NK-92 treated with Interleukin-12 subunit alpha and Interleukin-12 subunit beta, amount 100 ng/mL, for 24 hours (cell line): Measurements from ENCODE around the gene MTHFS.
"Not testable (repeated sequence)": the region's sequence is repeated elsewhere in the genome, so short reads cannot be mapped to it uniquely, and the experiment has no call there.

ENCODE experiments used
- DNase-seq: peaks from one replicate; lab custom pipeline; 2025; lab: John Stamatoyannopoulos, UW

The MTHFS gene

DNA sequence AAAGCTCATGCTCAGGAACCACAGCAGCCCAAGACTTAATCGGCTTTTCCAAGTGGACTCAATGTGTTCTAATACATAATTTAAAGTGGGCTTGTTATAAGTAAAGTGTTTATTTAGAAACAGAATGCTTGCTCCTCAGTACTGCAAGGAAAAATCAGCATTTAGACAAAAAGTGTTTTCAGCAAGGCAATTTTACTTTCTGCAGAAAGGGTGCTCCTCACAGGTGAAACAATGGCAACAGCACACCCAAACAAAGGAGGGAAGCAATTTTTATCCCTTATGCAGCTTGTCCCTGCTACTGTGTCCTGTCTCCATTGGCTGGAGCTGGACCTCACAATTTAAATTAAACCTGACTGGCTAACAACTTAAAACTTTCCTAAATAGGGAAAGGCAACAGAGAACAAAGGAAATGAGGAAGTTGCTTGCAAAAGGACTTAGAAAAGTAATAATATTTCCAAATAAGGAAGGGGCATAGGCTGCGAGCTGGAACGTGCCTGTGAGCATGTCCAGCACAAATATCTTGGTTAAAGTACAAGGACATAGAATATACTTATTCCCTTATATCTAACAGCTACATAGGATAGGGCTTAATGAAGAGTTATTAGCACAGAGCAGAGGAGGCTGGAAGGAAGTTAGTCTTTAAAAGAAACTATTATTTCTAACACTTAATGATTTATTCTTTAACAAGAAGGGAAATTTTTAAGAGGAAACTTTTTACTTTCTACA is 19.1 kb upstream of the MTHFS start:
- DNase-seq, result not testable (repeated sequence)

DNA sequence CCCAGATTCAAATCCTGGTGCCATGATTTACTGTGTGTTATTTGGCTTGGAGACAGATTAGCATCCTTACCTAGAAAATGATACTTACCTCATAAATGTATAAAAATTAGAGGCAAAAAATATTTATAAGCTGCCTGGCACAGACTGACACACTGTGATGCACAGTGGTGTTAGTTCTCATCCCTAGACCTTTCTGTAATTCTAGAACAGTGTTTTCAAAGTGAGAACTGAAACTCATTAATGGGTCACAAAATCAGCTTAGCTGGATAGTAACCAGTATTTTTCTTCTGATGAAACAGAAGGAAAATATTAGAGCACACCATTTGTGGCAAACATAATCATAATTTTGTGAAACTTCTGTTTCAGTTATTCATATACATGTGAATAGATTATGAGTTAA is 17.9 kb upstream of the MTHFS start:
- no peak for DNase-seq

DNA sequence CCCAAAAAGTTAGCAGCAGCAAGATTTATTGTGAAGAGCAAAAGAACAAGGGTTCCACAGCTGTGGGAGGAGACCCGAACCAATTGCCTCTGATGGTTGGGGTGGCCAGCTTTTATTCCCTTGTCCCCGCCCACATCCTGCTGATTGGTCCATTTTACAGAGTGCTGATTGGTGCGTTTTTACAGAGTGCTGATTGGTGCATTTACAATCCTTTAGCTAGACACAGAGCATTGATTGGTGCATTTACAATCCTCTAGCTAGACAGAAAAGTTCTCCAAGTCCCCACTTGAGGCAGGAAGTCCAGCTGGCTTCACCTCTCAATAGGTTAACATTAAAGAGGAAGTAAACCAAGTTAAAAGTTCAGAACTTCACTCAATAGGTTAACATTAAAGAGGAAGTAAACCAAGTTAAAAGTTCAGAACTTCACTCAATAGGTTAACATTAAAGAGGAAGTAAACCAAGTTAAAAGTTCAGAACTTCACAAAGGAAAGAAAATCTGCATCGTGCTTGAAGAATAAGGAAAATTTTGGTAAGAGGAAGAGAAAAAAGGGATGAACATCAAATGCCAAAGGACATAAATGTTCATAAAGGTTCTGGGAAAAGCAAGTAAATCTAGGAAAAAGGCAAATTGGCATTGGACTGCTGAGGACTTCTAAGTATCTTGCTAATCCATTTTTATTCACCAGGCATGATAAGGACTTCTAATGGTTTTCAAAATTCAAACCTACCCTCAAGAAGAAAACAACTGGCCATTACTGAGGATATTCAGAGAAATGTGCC is 12.9 kb upstream of the MTHFS start:
- not testable (repeated sequence) for DNase-seq

DNA sequence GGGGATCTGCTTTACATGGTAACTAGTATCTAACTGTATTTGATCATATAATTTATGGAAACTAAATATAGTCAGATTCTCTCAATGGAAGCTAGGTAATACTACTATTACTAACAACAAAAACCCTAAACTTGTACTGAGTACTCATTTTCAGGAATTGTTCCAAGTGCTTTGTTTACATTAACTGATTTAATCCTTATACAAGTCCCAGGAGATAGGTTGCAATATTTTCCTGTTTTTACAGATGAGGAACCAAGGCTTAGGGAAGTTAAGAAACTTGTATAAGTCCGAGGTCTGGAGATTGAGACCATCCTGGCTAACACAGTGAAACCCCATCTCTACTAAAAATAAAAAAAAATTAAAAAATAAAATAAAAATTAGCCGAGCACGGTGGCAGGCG is 7.5 kb upstream of the MTHFS start:
- DNase-seq, result no peak

DNA sequence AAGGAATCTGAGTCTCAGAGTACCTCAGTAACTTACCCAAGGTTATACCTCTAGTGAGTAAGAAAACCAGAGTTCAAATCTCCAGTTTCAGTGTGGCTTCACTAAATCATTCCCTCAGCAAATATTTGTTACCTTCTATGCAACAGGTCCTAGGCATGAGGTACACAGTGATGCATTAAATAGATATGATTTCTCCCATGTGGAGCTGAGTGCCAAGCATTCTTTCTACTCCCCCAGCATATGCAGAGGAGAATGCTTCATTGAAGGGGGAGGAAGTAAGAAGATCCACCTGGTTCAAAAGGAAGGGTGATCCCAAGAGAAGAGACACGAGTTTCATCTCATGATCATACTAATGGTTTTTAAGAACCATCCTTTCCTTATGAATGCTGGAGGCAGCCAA is 6.8 kb upstream of the MTHFS start:
- DNase-seq, result no peak

DNA sequence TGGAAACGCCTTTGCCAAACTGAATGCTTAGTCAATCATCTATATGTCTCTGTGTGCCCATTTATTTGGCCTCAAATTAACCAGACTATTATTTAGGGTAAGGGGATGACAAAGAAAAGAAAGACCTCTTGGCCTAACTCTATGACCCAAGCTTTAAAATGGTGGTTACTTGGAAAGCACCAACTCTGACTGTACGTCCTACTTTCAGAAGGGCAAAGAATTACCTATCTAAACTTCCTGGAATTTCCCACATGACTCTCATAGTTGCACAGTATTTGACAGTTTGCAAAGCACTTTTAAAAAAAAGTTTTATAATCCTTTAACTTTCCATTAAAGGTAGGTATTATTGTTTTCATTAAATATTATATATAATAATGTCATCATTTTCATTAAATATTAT is 6.3 kb upstream of the MTHFS start:
- no peak for DNase-seq

DNA sequence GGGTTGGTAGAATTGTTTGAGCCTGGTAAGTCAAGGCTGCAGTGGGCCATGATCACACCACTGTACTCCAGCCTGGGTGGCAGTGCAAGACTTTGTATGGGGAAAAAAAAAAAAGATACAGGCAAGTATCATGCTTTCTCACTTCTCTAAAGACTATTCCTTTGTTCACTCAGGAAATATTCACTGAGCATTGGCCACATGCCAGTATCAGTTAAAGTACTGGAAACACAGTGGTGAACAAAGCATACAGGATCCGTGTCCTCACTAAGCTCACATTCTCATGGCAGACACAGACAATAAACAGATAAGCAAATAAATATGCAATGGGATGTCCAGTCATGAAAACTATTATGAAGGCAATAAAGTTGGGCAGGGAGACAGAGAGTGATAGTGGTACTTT is 5.1 kb upstream of the MTHFS start:
- no peak for DNase-seq

DNA sequence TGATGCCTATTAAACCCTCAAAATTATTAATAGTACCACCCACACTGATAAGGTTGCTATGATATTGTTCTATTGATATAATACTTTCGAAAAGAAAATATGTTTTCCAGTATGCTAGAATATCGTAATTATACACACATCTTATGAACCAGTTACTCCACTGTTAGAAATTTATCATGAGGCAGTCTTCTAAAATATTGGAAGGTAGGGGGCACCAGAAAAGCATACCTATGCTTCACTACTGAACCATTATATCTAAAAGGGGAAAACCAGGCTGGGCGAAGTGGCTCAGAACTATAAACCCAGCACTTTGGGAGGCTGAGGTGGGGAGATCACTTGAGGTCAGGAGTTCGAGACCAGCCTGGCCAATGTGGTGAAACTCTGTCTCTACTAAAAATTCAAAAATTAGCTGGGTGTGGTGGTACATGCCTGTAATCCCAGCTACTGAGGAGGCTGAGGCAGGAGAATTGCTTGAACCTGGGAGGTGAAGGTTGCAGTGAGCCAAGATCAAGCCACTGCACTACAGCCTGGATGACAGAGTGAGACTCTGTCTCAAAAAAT is 4.1 kb upstream of the MTHFS start:
- not testable (repeated sequence) for DNase-seq

DNA sequence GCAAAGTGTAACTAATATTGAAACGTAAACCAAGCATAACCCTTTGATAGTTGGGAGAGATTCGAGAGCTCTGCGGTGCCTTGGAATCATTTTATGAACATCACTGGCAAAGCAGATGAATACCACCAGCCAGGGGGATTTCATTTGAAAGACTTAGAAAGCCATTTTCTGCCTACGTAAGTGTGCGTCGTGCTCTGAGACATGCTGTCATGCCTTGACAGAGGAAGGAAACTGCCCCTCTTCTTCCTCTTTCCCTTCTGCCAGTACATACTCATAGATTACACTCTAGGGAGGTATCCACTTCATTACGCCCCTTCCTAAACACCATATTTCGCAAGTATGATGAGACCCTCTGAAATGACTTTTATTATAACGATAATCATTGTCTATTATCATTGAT is 3.3 kb upstream of the MTHFS start:
- no peak for DNase-seq

DNA sequence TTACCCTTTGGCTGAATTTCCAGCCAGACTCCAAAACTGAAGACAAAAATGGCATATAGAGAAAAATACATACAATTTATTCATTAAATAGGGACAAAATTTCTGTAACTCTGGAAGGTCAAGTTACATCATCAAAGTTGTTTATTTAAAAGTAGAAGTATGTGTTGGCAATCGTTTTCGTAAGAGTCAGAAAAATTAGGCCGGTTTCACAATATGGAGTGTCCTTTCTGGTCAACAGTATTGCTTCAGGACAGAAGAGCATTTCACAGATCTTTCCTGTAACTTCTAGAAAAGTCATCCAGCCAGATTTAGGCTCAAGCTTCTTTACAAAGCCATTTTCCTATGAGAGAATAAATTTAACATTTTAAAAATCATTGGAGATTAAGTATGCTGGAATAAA is 2.0 kb upstream of the MTHFS start:
- not testable (repeated sequence) for DNase-seq

DNA sequence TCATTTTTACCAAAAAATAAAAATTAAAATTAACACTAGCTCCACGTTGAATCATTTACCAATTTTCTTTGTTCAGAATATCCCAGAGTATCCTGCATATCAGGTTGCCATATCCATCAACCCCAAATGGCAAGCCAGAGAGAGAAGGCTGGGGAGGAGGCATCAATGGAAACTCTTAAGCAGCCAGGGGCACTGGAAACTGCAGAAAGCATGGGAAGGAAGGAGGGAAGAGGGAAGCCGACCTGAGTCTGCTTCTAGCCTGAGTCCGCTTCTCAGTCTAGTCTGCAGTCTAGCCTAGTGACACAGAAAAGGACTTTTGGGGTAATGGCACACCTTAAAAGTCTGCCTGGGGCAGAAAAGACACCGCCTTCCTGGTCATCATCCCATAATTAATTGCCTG is 1.6 kb upstream of the MTHFS start:
- DNase-seq, result no peak

DNA sequence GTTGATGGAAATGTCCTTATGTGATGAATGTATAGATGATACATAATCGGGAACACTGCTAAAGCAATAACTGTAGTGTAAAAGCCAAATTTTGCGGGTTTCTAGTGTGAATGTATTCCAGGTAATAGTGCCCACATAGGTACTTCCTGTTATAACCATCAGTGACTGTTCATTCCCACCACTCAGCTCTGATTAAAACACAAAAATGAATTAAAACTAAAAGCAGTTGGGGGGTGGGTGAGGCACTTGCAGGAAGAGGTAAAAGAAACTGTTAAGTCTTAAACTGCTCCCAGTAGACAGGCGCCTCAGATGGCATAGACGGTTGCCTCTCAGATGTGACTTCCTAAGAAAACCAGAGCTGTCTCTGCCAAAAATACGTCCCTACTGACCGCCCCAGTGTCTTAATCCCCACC is 893 bp upstream of the MTHFS start:
- peak; percentile 27 for DNase-seq

DNA sequence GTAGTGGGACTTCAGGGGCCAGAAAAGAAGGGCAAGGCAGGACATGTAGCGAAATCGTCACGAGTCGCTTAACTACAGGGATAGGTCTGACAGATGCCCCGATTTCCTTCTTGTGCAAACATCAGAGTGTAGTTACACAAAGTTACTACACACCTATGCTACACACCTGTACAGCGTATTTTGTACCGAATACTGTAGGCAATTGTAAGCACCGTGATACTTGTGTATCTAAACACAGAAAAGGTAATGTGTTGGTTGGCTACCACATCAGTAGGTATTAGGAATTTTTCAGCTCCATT is 515 bp upstream of the MTHFS start:
- DNase-seq, result no peak

DNA sequence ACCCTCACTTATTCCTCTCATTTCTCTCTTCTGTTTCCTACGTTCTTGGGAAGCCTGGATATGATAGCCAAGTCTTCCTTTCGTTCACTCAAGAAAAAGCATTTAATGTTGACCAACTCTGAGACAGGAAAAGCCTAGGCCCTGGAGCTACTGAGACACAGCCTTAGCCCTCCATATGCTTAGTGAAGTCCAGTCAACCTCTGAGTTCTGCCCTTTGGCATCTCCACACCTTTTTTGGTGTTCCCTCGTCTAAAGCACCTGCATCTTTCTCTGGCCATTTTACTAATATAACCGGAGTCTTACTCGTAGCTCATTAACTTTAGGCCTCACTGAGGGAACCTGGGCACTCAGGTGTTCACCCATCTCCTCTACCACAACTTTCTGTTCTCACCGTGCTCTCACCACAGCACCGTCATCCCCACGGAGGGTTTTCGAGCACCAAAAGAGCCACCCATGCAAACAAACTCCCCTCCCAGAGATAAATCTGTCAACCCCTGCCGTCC is 632 bp downstream of the MTHFS start:
- no peak for DNase-seq

DNA sequence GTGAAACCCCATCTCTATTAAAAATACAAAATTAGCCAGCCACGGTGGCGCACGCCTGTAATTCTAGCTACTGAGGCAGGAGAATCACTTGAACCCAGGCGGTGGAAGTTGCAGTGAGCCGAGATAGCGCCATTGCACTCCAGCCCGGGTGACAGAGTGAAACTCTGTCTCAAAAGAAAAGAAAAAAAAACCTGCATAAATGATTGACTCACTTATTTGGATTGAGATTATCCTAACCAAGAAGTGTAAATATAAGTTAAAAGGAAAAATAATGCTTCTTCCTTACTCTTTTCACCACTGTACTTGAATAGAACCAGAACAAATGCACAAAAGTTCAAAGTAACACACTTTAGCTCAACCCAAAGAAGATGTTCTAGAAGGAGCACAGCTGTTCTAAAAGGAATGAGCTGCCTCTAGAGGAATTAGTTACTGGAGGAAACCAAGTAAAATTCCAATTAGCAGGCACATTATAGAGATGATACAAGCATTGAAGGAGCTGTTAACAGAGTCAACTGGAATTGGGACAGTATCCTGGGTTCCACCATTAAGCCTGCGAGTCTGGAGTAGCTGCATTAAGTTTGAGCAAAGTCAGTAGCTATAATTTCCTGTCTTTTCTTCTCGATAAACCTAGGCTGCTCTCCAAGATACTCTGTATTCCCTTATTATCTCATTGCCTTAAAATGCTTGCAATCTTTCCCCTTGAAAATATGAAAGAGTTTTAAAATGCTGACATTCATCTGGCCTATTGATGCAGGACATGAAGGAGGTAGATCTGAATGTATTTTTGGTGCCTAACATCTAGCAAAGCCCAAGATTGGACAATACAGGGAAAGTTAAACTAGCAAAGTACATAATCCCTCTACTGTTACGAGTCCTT is 9.5 kb downstream of the MTHFS start:
- DNase-seq, result no peak

DNA sequence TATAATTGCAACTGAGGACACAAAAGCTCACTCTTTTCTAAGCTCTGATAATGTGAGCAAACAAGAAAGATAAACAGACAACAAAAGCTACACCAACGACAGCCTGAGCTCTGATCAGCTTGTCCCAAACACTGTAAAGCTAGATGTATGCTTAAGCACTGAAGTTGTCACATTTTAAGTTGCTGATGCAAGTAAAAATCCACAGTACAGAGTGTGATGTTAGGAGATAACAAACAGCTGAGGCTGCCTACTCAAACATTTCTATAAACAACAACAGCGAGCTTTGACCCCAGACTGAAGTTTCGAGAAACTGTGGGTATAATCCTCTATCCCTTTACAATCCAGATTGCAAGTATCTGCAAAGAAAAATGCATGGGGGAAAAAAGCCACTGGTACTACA is 10.7 kb downstream of the MTHFS start:
- no peak for DNase-seq

DNA sequence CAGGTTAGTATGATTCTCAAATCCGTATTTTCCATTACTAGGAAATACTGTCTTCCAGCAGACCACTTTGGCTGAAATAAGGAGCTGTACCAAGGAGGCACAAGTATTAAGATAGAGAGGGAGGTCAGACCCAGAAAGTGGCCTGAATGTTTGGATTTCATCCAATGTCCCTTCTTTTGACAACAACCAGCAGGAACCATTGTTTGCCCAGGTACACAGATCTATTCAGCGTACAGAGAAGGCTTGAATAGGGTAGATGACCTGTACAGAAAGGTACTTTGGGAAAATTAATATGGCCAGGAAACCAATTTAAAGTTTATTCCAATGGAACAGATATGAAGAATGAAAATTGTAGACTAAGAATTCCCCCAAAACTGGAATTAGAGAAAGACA is 12.6 kb downstream of the MTHFS start:
- DNase-seq, result no peak

DNA sequence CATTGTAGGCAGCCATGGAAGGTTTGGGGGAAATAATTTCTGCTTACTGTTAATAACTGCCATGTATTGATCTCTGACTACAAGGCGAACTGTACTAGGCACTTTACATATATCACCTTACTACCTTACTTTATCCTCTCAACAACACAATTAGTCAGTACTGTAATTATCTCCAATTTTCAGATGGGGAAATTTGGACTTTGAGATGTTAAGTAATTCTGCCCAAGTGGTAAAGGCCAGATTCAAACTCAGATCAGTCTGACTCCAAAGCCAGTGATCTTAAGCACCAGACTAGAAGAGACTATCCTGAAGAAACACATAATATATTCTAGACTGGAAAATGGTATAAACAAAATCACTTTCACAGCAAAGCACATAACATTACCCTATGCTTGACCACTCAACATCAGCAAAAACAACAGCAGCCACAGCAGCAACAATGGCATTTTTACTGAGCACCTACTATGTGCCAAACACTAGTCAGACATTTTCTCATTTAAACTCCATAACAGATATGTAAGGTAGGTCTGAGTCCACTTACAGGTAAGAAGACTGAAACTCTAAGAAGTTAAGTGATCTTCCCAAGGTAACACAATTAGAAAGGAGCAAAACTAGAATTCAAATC is 13.1 kb downstream of the MTHFS start:
- no peak for DNase-seq

DNA sequence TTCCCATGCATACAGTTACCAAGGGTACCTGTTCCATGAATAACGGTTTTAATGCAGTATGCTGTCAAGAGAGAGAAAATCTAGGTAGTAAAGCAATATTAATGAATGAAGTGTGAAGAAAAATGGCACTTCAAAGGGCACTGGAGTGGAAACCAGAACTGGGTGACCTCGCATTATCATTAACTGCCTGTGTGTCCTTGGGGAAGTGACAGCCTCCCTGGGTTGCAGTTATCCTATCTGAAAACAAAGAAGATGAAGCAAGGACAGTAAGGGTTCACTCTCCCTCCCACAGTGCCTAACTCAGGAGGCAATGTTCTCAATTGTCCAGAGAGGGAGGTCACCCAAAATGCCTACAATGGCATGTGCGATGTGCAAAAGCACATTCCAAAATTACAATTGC is 15.1 kb downstream of the MTHFS start:
- no peak for DNase-seq

DNA sequence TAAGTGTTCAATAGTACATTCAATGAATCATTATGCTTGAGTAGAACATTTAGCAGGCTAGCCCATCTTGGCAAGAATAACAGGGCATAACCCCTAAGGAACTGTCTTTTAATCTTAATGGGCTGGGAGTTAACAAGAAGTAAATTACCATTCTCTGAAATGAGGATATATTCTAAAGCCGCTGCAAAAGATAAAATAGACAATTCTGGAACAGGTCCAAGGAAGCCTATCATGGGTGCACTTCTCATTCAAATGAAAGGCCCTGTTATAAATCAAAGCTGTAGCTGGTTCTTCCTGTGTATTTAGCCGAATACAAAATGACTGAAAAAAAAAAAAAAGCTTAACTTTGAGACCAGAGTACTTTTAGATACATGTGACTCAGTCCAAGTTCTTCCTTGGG is 15.6 kb downstream of the MTHFS start:
- no peak for DNase-seq

DNA sequence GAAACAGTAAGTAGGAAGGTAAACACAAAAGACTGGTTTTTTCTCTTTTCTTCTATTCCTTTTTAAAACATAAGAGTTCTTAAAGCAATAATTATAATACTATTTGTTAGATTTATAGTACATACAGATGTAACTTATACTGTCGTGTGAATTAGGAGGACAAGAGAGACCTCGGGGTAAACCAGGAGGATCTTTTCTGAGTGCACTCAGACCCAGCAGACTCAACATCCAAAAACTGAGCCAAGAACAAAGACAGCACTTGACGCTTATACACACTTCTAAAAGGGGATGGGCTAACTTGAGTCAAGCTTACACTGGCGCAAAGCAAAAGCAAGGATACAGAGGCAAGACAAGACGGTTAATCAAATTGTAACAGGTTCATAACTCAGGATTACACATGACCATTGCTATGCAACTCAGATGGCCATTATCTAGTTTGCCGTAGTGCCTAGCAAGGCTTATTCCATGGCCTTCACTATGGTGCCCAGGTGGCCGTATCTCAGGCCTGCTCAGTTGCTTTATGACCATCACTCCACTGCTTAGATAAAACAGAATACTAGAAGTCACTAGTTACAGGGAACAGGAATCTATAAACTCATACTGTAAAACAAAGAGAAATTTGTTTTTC is 18.6 kb downstream of the MTHFS start:
- no peak for DNase-seq

DNA sequence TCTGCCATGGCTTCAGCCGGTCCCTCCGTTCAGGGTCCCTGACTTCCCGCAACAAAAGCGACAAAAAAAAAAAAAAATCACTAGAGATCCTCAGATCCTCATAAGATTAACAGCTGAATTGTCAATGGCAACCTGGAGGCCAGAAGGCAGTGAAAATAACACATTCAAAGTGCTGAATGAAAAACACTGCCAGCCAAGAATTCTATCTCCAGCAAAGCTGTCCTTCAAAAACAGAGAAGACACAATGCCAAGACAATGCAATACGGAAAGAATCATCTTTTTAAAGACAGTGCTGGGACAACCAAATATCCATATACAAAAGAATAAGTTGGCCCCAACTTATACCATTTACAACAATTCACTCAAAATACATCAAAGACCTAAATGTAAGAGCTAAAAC is 21.6 kb downstream of the MTHFS start:
- DNase-seq, result no peak
